Placental epithelial cell (primary cell): ENCODE measurements around the gene HERC2. TPM values are rescaled to one million over a fixed set of nuclear protein-coding genes. Genes with fewer than 3 reads are reported as not detected.

Experiments
- small RNA-seq: library from RNA; depleted of rRNA; stranded (forward); fragments of <200 nt; gene quantifications from one replicate; pipeline ENCODE3, GENCODE V24; 2012
- total RNA-seq: library from RNA; depleted of rRNA; stranded (reverse); fragments of >200 nt; gene quantifications from 2 replicates; pipeline ENCODE4 v1.2.3, GENCODE V29; 2012

HERC2 gene
- 36.1 and 51.4 TPM in 2 replicates for total RNA-seq

GRCh38 chr15:28322129-28322588, at the start of gene HERC2:
HERC2 (minus strand) TSS chr15:28322179; CDS start chr15:28321433, 746 bp downstream.

GRCh38 chr15:28357984-28358383, 36.0 kb upstream of the HERC2 start, which contains the start of gene GOLGA6L24:
GOLGA6L24 (minus strand) TSS chr15:28358084; CDS start chr15:28358023, 61 bp downstream.

GRCh38 chr15:28098766-28099554, 223.0 kb downstream of the HERC2 start, which contains the start of gene OCA2:
OCA2 (minus strand) TSS chr15:28099315; CDS start chr15:28081874, 17,441 bp downstream.

Small RNA genes lying within 50 kb of the gene (small RNA-seq; reads per million reads assigned to genes)
- not detected for gene AC091304.5

Other genes starting within 250 kb of the HERC2 start
- gene OCA2, start 222.9 kb downstream of the HERC2 start, total RNA-seq, result under 0.01 TPM in 1 of 2 replicates, not detected in the other
- not detected in 2 replicates for gene GOLGA6L24, start 35.9 kb upstream of the HERC2 start, total RNA-seq
- gene GOLGA8F, start 56.5 kb upstream of the HERC2 start, total RNA-seq, result under 0.01 TPM in 1 of 2 replicates, not detected in the other
- under 0.01 TPM in 1 of 2 replicates, not detected in the other for gene GOLGA8G, start 210.8 kb upstream of the HERC2 start, total RNA-seq
- not detected in 2 replicates for gene GOLGA6L25, start 231.4 kb upstream of the HERC2 start, total RNA-seq